Heart left ventricle (tissue), 16 donors: Measurements from ENCODE around the gene PLCL1. TPM values are rescaled to one million over a fixed set of nuclear protein-coding genes. Genes with fewer than 3 reads are reported as not detected.

Experiments used
- ATAC-seq, 4 donors: fragments of 200-7000 bp; cut with Tn5 transposase; one replicate each; pipeline ENCODE4 v1.9.1; 2020 to 2022; ENCODE audit warnings: moderate library complexity in 4 of 4, mild to moderate bottlenecking in 3 of 4, moderate number of reproducible peaks in 1 of 4
- DNase-seq, 5 donors: peaks; one replicate each; pipeline ENCODE4 v3.0.0-alpha.2; 2020
- H3K27ac ChIP-seq, 12 donors: fragments of 200-600 bp; sonication (generic) in 4 of 12; one replicate each; pipeline versions ENCODE4 v1.5.0 to v1.8.0; 2016 to 2022; ENCODE audit warnings: mild to moderate bottlenecking in 2 of 12
- H3K27me3 ChIP-seq, 9 donors: fragments of 200-600 bp; sonication (generic) in 2 of 9; one replicate each; pipeline versions ENCODE4 v1.5.1 to v1.8.0; 2016 to 2022; ENCODE audit warnings: mild to moderate bottlenecking in 3 of 9
- H3K36me3 ChIP-seq, 9 donors: fragments of 200-600 bp; sonication (generic) in 2 of 9; one replicate each; pipeline versions ENCODE4 v1.5.0 to v1.8.0; 2018 to 2022; ENCODE audit warnings: mild to moderate bottlenecking in 2 of 9
- H3K4me1 ChIP-seq, 12 donors: fragments of 200-600 bp; sonication (generic) in 4 of 12; one replicate each; pipeline versions ENCODE4 v1.5.0 to v1.8.0; 2016 to 2022; ENCODE audit warnings: mild to moderate bottlenecking in 3 of 12
- H3K4me3 ChIP-seq, 12 donors: fragments of 200-600 bp; sonication (generic) in 4 of 12; one replicate each; pipeline versions ENCODE4 v1.5.0 to v1.8.0; 2017 to 2022; ENCODE audit warnings: mild to moderate bottlenecking in 9 of 12, moderate library complexity in 4 of 12
- H3K9me3 ChIP-seq, 12 donors: fragments of 200-600 bp; sonication (generic) in 4 of 12; one replicate each; pipeline versions ENCODE4 v1.5.0 to v1.8.0; 2016 to 2022; ENCODE audit warnings: mild to moderate bottlenecking in 1 of 12
- CTCF ChIP-seq, 12 donors: fragments of 200-600 bp; sonication (generic) in 4 of 12; IDR thresholded peaks; one replicate each; pipeline versions ENCODE4 v1.5.0 to v1.8.0; 2018 to 2022; ENCODE audit warnings: antibody characterized with exemption in 12 of 12, mild to moderate bottlenecking in 5 of 12
- POLR2A ChIP-seq, 2 donors: fragments of 450-650 bp; IDR thresholded peaks; one replicate each; pipeline ENCODE4 v1.6.1; 2017; ENCODE audit warnings: antibody characterized with exemption in 2 of 2, mild to moderate bottlenecking in 2 of 2, moderate library complexity in 2 of 2
- WGBS, 4 donors: extraction: QIAGEN DNeasy Blood & Tissue Kit in 2 of 4; methylation state at CpG; one replicate each; pipeline versions ENCODE4 v1.1.5 to v1.1.7; 2013 to 2018; 5-methylcytosine and 5-hydroxymethylcytosine counted together
- intact Hi-C, 10 donors: fragments of 100-400 bp; cut with DNase I; formaldehyde crosslinking; loops; one replicate each; pipeline versions ENCODE4 v1.11.1 to v1.14.2; 2022
- polyA plus RNA-seq, 2 donors: library from polyadenylated mRNA; stranded (reverse); fragments of 200-250 nt; gene quantifications; one replicate each; pipeline ENCODE4 v1.2.3, GENCODE V29; 2013
- total RNA-seq, 9 donors: library from RNA; depleted of rRNA in 2 of 9; stranded (reverse); fragments of >200 nt in 2 of 9; fragmentation: NEBNext Ultra II Directional in 3 of 9; extraction: Animal tissue kit (Norgen Biotek cat#: 25700) in 3 of 9; gene quantifications; one replicate each; pipeline versions ENCODE4 v1.1.0 to v1.2.4, GENCODE V29; 2016 to 2023
- donor health status: ischemic (EF 13 %, LVEDD 7.1; RV severe dilation, severe dysfunction).
- donor health status: healthy with polysubstance abuse.
- donor health status: DM: no; HTN: yes; CAD: no.
- donor health status: DM: no; HTN: no; CAD: no.
- donor health status: ischemic (EF 25% LVEDD 6.9; RV normal size, moderate dysfunction).
- donor health status: ischemic (EF 25% LVEDD 5.7; RV mildly dilated, moderate dysfunction).
- donor health status: healthy.
- donor health status: DM: yes; HTN: yes; CAD: no.
- donor health status: ischemic (EF 35%, LVEDD 5.7; RV mildly dilated, moderate dysfunction).
- donor health status: nonischemic (EF 11% LVEDD 7.7; RV severe dilation, severe dysfunction).
- donor health status: DM: yes; HTN: yes; CAD: no.
- donor health status: PGD.
- donor health status: ischemic (EF 29% LVEDD 5.4; RV normal size, mild dysfunction).
- donor health status: nonischemic (EF 23%, LVEDD 6.1; RV moderate dilation, normal function).

The PLCL1 gene
- total and polyA plus RNA-seq, 11 donors: 22.0 to 126 (median 90.4) TPM

- 22 to 27% (median 24%) methylated on average over 6 of the region's 6 CpGs for WGBS, 4 donors
- intact Hi-C loops: no loop called here
- Histone ChIP-seq H3K27me3 (no peaks in the 10 kb centered on the region), H3K9me3 (peaks cover 0 to 17% (median 0%) of the 10 kb centered on the region in 12 donors), H3K4me1 (no peaks in the 10 kb centered on the region), H3K36me3 (no peaks in the 10 kb centered on the region), H3K27ac (no peak overlapping the region), H3K4me3 (no peak overlapping the region)
- ATAC-seq: no peak
- DNase-seq: no peak
- no peak for TF ChIP-seq POLR2A (IDR thresholded peaks at IDR 0.05)
- no peak for TF ChIP-seq CTCF (IDR thresholded peaks at IDR 0.05)
Measured at GRCh38 chr2:198173242-198173641, 368.8 kb downstream of the PLCL1 start.

- Histone ChIP-seq H3K9me3 (peaks cover 0 to 24% (median 0%) of the 10 kb centered on the region in 12 donors), H3K4me3 (no peak overlapping the region), H3K36me3 (no peaks in the 10 kb centered on the region), H3K4me1 (no peaks in the 10 kb centered on the region), H3K27me3 (no peaks in the 10 kb centered on the region), H3K27ac (no peak overlapping the region)
- WGBS, 4 donors: 83 to 88% (median 85%) methylated on average over 2 of the region's 2 CpGs
- intact Hi-C loops: no loop called here
- TF ChIP-seq POLR2A (IDR thresholded peaks at IDR 0.05) (no peak), CTCF (IDR thresholded peaks at IDR 0.05) (no peak)
- no peak for DNase-seq
- no peak for ATAC-seq
Measured at GRCh38 chr2:198173864-198174263, 369.5 kb downstream of the PLCL1 start.

- Histone ChIP-seq H3K27me3 (no peaks in the 10 kb centered on the region), H3K36me3 (no peaks in the 10 kb centered on the region), H3K27ac (no peak overlapping the region), H3K4me1 (no peaks in the 10 kb centered on the region), H3K4me3 (no peak overlapping the region), H3K9me3 (peaks cover 0 to 27% (median 0%) of the 10 kb centered on the region in 12 donors)
- 66 to 76% (median 70%) methylated on average over 3 of the region's 3 CpGs for WGBS, 4 donors
- no peak for ATAC-seq
- intact Hi-C loops: no loop called here
- DNase-seq: no peak
- TF ChIP-seq CTCF (IDR thresholded peaks at IDR 0.05): no peak
- no peak for TF ChIP-seq POLR2A (IDR thresholded peaks at IDR 0.05)
Measured at GRCh38 chr2:198175271-198175670, 370.9 kb downstream of the PLCL1 start.

- Histone ChIP-seq H3K27ac (no peak overlapping the region), H3K4me3 (no peak overlapping the region), H3K9me3 (peaks cover 0 to 27% (median 0%) of the 10 kb centered on the region in 12 donors), H3K36me3 (no peaks in the 10 kb centered on the region), H3K27me3 (no peaks in the 10 kb centered on the region), H3K4me1 (no peaks in the 10 kb centered on the region)
- DNase-seq (no peak), ATAC-seq (no peak)
- no peak for TF ChIP-seq CTCF (IDR thresholded peaks at IDR 0.05)
- no peak for TF ChIP-seq POLR2A (IDR thresholded peaks at IDR 0.05)
- intact Hi-C loops: no loop called here
- 79 to 90% (median 86%) methylated on average over 2 of the region's 2 CpGs for WGBS, 4 donors
Measured at GRCh38 chr2:198177040-198177439, 372.6 kb downstream of the PLCL1 start.
